Ascending aorta (tissue), 2 donors: ENCODE measurements around the gene ARL5A. TPM values are rescaled to one million over a fixed set of nuclear protein-coding genes. Genes with fewer than 3 reads are reported as not detected.

Source experiments
- DNase-seq, 2 donors: peaks; one replicate each; pipeline ENCODE4 v3.0.0-alpha.2; 2019; ENCODE audit warnings: low spot score in 2 of 2
- H3K27ac ChIP-seq, 2 donors: fragments of 200-600 bp; sonication (generic); one replicate each; pipeline ENCODE4 v1.5.1; 2016 to 2017; ENCODE audit warnings: mild to moderate bottlenecking in 1 of 2
- H3K27me3 ChIP-seq: fragments of 200-600 bp; sonication (generic); one replicate; pipeline ENCODE4 v1.5.1; 2017
- H3K36me3 ChIP-seq, 2 donors: fragments of 200-600 bp; sonication (generic); one replicate each; pipeline ENCODE4 v1.5.1; 2016
- H3K4me1 ChIP-seq, 2 donors: fragments of 200-600 bp; sonication (generic); one replicate each; pipeline ENCODE4 v1.5.1; 2016 to 2017; ENCODE audit warnings: mild to moderate bottlenecking in 1 of 2
- H3K4me3 ChIP-seq, 2 donors: fragments of 200-600 bp; sonication (generic); one replicate each; pipeline ENCODE4 v1.5.1; 2016 to 2017; ENCODE audit warnings: mild to moderate bottlenecking in 1 of 2
- H3K9me3 ChIP-seq, 2 donors: fragments of 200-600 bp; sonication (generic); one replicate each; pipeline ENCODE4 v1.5.1; 2016
- intact Hi-C: fragments of 100-400 bp; cut with DNase I; formaldehyde crosslinking; loops from one replicate; pipeline ENCODE4 v1.15.1; 2023
- total RNA-seq: library from RNA; depleted of rRNA; stranded (reverse); fragments of >200 nt; gene quantifications from one replicate; pipeline ENCODE4 v1.1.0, GENCODE V29; 2016
- TF ChIP-seq, protein P1 (sequence below), 3 experiments: fragments of 200-600 bp in 2 of 3; fragments of 450-650 bp in 1 of 3; sonication (generic) in 2 of 3; IDR thresholded peaks; one replicate each; pipeline ENCODE4 v1.5.1; 2016 to 2019; ENCODE audit warnings: antibody characterized with exemption in 3 of 3, mild to moderate bottlenecking in 1 of 3, moderate library complexity in 1 of 3

The ARL5A gene
- total RNA-seq, 1 donor from 2014 or later: 15.8 TPM

DNA sequence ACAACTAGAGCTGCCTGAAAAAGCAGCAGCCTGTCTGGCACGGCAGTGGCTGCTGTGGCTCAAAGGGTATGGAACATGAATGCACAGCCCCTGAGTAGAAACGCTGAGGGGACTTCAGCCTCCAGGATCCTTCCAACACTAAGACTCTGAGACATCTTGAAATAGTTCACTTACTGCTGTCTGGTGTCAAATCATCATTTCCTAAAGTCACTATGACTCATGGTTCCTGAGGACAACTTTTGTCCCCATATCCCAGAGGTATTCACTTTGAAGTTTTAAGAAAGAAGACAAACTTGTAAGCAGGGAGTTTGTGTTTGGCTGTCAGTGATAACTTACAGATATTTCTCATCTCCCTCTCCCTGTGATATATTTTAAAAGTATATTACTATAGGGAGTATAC, 60.7 kb downstream of the ARL5A start:
- no peaks in the 10 kb centered on the region for H3K27me3 ChIP-seq

DNA sequence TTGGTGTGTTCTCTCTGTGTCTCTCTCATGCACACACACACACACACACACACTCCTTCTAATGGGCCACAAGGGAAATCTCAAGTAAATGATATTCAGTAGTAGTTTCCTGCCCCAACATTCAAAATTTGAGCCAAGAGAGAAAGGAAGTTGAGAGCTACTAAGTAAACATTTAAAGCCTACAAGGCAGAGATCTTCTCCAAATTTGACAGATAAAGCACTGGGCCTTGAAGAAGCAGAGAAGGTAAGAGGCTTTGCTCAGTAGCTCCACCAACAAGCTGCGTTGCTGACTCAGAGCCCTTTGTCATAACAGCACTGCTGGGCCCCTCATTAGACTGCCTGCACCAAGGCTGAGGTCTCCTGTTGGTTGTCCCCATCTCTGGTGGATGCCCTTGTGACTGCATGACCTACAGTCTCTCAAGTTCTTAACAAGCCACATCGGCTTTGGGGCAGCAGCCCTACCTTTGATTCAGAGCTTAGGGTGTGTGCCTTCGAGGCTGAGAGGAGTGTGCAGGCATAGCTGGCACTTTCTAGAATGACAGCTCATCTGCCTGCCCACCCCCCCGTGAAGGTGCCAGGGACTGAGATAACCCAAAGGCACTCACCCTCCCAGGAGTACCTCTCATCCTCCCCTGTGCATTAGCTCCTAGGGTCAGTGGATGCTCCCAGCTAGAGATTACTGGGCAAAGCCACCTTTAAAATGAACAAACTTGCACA, 61.6 kb downstream of the ARL5A start:
- Histone ChIP-seq H3K9me3 (no peaks in the 10 kb centered on the region), H3K4me1 (no peaks in the 10 kb centered on the region), H3K36me3 (peaks cover 0 to 6% of the 10 kb centered on the region in 2 donors), H3K4me3 (no peak overlapping the region), H3K27me3 (no peaks in the 10 kb centered on the region), H3K27ac (no peak overlapping the region)
- no peak for DNase-seq
- TF ChIP-seq, protein P1, sequence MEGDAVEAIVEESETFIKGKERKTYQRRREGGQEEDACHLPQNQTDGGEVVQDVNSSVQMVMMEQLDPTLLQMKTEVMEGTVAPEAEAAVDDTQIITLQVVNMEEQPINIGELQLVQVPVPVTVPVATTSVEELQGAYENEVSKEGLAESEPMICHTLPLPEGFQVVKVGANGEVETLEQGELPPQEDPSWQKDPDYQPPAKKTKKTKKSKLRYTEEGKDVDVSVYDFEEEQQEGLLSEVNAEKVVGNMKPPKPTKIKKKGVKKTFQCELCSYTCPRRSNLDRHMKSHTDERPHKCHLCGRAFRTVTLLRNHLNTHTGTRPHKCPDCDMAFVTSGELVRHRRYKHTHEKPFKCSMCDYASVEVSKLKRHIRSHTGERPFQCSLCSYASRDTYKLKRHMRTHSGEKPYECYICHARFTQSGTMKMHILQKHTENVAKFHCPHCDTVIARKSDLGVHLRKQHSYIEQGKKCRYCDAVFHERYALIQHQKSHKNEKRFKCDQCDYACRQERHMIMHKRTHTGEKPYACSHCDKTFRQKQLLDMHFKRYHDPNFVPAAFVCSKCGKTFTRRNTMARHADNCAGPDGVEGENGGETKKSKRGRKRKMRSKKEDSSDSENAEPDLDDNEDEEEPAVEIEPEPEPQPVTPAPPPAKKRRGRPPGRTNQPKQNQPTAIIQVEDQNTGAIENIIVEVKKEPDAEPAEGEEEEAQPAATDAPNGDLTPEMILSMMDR (IDR thresholded peaks at IDR 0.05): no peak
- intact Hi-C loops: no loop called here

More for the DNA sequence above, 60.7 kb downstream of the ARL5A start:
- no peak overlapping the region for H3K4me3 ChIP-seq
- intact Hi-C loops: no loop called here
- no peaks in the 10 kb centered on the region for H3K9me3 ChIP-seq
- DNase-seq: no peak
- H3K27ac ChIP-seq: no peak overlapping the region
- peaks cover 0 to 6% of the 10 kb centered on the region in 2 donors for H3K36me3 ChIP-seq
- H3K4me1 ChIP-seq: no peaks in the 10 kb centered on the region
- TF ChIP-seq, protein P1 (IDR thresholded peaks at IDR 0.05): no peak

DNA sequence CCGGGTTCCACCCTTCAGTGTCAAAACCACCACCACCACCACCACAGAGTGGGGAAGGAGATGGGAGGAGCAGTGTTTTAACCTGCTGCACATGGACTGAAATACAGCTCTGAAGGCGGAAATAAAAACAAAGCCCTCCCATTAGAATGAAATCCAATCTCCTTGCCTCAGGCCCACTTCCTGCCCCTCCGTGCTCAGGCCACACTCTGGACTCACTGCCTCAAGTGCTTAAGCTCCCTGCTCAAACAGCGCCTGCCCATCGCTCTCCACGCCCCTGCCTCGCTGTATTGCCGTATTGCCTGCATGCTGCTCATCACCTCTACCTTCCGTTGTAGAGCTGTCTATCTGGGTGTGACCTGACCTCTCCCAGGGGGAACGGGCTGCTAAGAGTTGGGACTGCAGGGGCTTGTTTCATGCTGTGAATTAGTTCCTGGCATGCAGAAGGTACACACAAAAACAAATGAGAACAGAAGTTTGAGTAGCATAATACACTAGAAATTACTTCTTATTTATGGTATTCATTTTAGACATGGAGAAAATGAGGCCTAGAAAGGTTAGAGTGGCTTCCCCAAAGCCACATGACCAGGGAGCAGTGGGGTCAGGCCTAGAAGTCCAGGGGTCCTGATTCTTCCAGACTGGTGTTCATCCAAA, 62.3 kb downstream of the ARL5A start:
- Histone ChIP-seq H3K4me1 (no peaks in the 10 kb centered on the region), H3K36me3 (peaks cover 0 to 6% of the 10 kb centered on the region in 2 donors), H3K9me3 (no peaks in the 10 kb centered on the region), H3K4me3 (no peak overlapping the region), H3K27me3 (no peaks in the 10 kb centered on the region), H3K27ac (no peak overlapping the region)
- no peak for DNase-seq
- intact Hi-C loops: no loop called here
- TF ChIP-seq, protein P1 (IDR thresholded peaks at IDR 0.05): no peak

DNA sequence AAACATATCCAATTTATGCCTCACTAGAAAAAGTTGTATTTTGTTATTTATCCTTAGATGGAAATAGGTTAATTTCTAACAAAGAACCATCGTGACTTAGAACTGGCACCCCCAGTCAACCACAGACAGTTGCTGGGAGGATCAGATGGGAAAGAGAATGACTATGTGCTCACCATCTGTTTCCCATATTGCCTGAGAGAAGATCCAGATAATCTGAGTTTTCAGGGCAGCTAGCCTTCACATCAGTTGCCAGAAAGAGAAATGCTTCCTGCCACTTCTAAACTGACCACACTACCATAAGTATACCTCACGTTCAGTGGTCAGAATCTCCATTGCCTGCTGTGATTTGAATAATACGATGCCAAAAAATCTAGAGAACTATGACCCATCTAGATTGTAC, 65.5 kb downstream of the ARL5A start:
- Histone ChIP-seq H3K4me1 (no peaks in the 10 kb centered on the region), H3K27ac (no peak overlapping the region), H3K27me3 (no peaks in the 10 kb centered on the region), H3K4me3 (no peak overlapping the region), H3K36me3 (peaks cover 0 to 6% of the 10 kb centered on the region in 2 donors), H3K9me3 (no peaks in the 10 kb centered on the region)
- intact Hi-C loops: no loop called here
- TF ChIP-seq, protein P1 (IDR thresholded peaks at IDR 0.05): no peak
- no peak for DNase-seq

DNA sequence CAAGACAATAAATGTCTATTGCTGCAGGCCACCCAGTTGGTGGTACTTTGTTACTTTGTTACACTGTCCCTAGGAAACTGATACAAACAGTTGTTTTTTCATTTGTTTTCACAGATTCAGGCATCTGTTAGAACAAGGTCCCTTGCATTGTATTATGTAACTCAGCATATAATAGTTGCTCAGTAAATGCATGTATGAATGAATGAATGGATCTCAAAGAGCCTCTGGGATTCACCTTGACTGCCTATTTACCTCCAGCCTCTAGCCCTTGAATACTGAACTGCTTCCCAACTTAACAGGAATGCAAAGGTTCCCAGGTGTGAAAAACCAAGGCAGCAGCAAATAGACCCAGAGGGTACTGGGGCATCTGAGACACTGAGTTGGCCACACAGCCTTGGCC, 66.5 kb downstream of the ARL5A start:
- TF ChIP-seq, protein P1 (IDR thresholded peaks at IDR 0.05): no peak
- Histone ChIP-seq H3K9me3 (no peaks in the 10 kb centered on the region), H3K27me3 (no peaks in the 10 kb centered on the region), H3K36me3 (peaks cover 0 to 3% of the 10 kb centered on the region in 2 donors), H3K4me1 (no peaks in the 10 kb centered on the region), H3K4me3 (no peak overlapping the region), H3K27ac (no peak overlapping the region)
- intact Hi-C loops: no loop called here
- DNase-seq: no peak
